GM21786 (cell line): Measurements from ENCODE around the gene ZNF407.

ENCODE experiments used
- ATAC-seq: cut with Tn5 transposase; IDR thresholded peaks from one replicate; pipeline ENCODE4 v1.9.1; 2021; ENCODE audit not compliant: unreplicated experiment

Gene ZNF407

GRCh38 chr18:75110846-75111415 is 513.3 kb downstream of the ZNF407 start:
- ATAC-seq = no peak

GRCh38 chr18:75111760-75112159 is 514.1 kb downstream of the ZNF407 start:
- ATAC-seq = no peak

- no peak for ATAC-seq
Measured at GRCh38 chr18:75112186-75113096, 514.8 kb downstream of the ZNF407 start.

GRCh38 chr18:75113455-75113854 is 515.8 kb downstream of the ZNF407 start:
- no peak for ATAC-seq

GRCh38 chr18:75114231-75114764 is 516.6 kb downstream of the ZNF407 start:
- no peak for ATAC-seq
